Right renal pelvis (tissue), 4 donors: Measurements from ENCODE around the gene MYOM1. TPM values are rescaled to one million over a fixed set of nuclear protein-coding genes. Genes with fewer than 3 reads are reported as not detected.
"Not testable (repeated sequence)": the region's sequence is repeated elsewhere in the genome, so short reads cannot be mapped to it uniquely, and the experiment has no call there.

Source experiments
- DNase-seq, 4 donors: peaks; one replicate each; pipeline ENCODE4 v3.0.0-alpha.2; 2013; ENCODE audit warnings: low read depth in 4 of 4, low spot score in 3 of 4, missing footprints in 1 of 4
- polyA plus RNA-seq, 4 donors: library from polyadenylated mRNA; unstranded; fragments of 120-200 nt; gene quantifications; one replicate each; pipeline ENCODE4 v1.2.1, GENCODE V29; 2013; ENCODE audit not compliant: insufficient read length in 4 of 4

MYOM1 gene
- polyA plus RNA-seq, 4 donors = 4.8 to 7.9 (median 7.0) TPM

- DNase-seq = no peak
These were observed 174.7 kb downstream of the MYOM1 start for GRCh38 chr18:3044931-3045698.

GRCh38 chr18:3042379-3042778 is 177.4 kb downstream of the MYOM1 start:
- no peak for DNase-seq

GRCh38 chr18:3041843-3042242 is 177.9 kb downstream of the MYOM1 start:
- no peak for DNase-seq

- DNase-seq = no peak
These were observed 178.9 kb downstream of the MYOM1 start for GRCh38 chr18:3040881-3041280.

GRCh38 chr18:3040173-3040572 is 179.6 kb downstream of the MYOM1 start:
- DNase-seq = no peak

GRCh38 chr18:3037423-3037915 is 182.3 kb downstream of the MYOM1 start:
- no peak for DNase-seq

GRCh38 chr18:3036108-3036507 is 183.7 kb downstream of the MYOM1 start:
- no peak for DNase-seq

- no peak for DNase-seq
These were observed 184.1 kb downstream of the MYOM1 start for GRCh38 chr18:3035635-3036034.

GRCh38 chr18:3032721-3033120 is 187.0 kb downstream of the MYOM1 start:
- no peak for DNase-seq

- DNase-seq = peak in 1 of 4 donors; percentile 65
These were observed 190.4 kb downstream of the MYOM1 start for GRCh38 chr18:3029215-3029952.

GRCh38 chr18:3028115-3028514 is 191.7 kb downstream of the MYOM1 start:
- not testable (repeated sequence) for DNase-seq

GRCh38 chr18:3027370-3027891 is 192.3 kb downstream of the MYOM1 start:
- no peak for DNase-seq

- no peak for DNase-seq
These were observed 194.2 kb downstream of the MYOM1 start for GRCh38 chr18:3025544-3025943.

- not testable (repeated sequence) for DNase-seq
These were observed 196.2 kb downstream of the MYOM1 start for GRCh38 chr18:3023603-3024002.

Other genes starting within 250 kb of the MYOM1 start
- 10 to 100 TPM; 37.9 to 42.5 (median 39.2) TPM for gene LPIN2, start 206.8 kb downstream of the MYOM1 start, polyA plus RNA-seq
- gene MYL12A, start 27.8 kb upstream of the MYOM1 start, polyA plus RNA-seq = 100 to 1,000 TPM; 406 to 451 (median 431) TPM
- gene MYL12B, start 42.2 kb upstream of the MYOM1 start, polyA plus RNA-seq = 100 to 1,000 TPM; 562 to 674 (median 651) TPM
- 100 to 1,000 TPM in 1 of 4 donors, 10 to 100 TPM in 3; 89.6 to 100 (median 91.8) TPM for gene TGIF1, start 230.2 kb upstream of the MYOM1 start, polyA plus RNA-seq